Mesangial cell (primary cell): Measurements from ENCODE around the gene RSBN1. TPM values are rescaled to one million over a fixed set of nuclear protein-coding genes. Genes with fewer than 3 reads are reported as not detected.

Experiments used
- total RNA-seq: library from RNA; depleted of rRNA; stranded (reverse); fragments of >200 nt; gene quantifications from 2 replicates; pipeline ENCODE4 v1.2.3, GENCODE V29; 2015

The RSBN1 gene
- 6.5 and 12.7 TPM in 2 replicates for total RNA-seq

GRCh38 chr1:113811888-113812660, at the start of gene RSBN1:
RSBN1 (minus strand) TSS chr1:113812476; CDS start chr1:113812412, 64 bp downstream.

DNA sequence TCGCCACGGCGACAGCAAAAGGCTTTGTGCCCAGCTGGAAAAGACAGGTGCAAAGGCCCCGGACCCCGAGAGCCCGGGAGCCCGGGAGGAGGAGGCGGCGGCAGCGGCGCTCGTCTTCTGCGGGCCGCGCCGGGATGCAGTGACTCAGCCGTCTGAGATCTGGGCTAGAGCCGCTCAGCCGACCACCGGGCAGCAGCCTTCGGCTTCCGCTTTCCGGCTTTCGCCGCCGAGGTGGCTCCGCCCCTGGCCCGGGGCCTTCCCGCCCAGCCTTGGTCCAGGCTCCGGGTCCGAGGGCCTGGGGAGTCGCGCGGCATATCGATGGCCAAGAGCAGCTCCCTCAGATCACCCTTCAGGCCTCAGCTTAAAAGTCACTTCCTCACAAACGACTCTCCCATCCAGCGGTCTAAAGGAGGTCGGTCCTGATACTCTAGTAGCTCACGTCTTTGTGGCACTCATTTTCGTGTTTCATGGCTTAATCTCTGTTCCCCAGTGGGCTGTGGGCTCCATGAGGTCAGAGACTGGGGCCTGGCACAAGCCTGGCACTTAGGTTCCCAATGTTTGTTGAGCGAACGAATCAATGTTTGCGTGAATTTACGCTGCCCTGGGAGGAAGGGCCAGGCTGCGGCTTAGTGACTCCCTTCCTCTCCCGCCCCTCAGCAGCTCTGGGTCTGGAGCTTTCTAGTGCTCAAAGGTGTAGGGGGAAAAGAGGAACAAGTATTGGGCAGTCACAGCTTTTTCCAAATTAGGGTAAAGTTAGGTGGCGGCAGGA, 52.8 kb downstream of the RSBN1 start, which contains the start of gene PHTF1:
TSS of gene PHTF1 (minus strand) at position 154 of the 769 bp plus-strand sequence. CDS start 783 bp downstream, outside the sequence.

Other genes starting within 250 kb of the RSBN1 start
- 21.8 and 23.3 TPM in 2 replicates for gene PHTF1, start 53.0 kb downstream of the RSBN1 start, total RNA-seq
- gene PTPN22, start 59.2 kb upstream of the RSBN1 start, total RNA-seq = 0.33 and 0.76 TPM in 2 replicates
- gene BCL2L15, start 75.1 kb upstream of the RSBN1 start, total RNA-seq = 0.76 TPM in 1 of 2 replicates, not detected in the other
- gene AP4B1, start 92.3 kb upstream of the RSBN1 start, total RNA-seq = 14.3 and 15.3 TPM in 2 replicates
- gene DCLRE1B, start 92.8 kb upstream of the RSBN1 start, total RNA-seq = 6.3 and 11.7 TPM in 2 replicates
- 23.8 and 26.2 TPM in 2 replicates for gene HIPK1, start 116.8 kb upstream of the RSBN1 start, total RNA-seq
- 4.9 and 53.6 TPM in 2 replicates for gene OLFML3, start 167.0 kb upstream of the RSBN1 start, total RNA-seq